Measurements from ENCODE around the gene FBXL17.

Gene FBXL17

DNA sequence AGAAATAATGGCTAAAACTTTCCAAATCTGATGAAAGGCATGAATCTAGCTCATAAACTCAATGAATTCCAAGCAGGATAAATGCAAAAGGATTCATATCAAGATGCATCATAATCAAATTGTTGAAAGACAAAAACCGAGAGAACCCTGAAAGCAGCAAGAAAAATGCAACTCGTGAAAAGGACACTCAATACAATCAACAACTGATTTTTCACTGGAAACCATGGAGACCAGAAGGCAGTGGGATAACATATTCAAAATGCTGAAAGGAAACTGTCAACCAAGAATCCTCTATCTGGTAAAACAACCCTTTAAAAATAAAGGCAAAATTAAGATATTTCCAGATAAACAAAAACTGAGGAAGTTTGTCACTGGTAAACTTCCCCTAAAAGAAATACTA is 9.5 kb downstream of the FBXL17 start:
- no peak for DNase-seq

GRCh38 chr5:108371263-108371662 is 10.6 kb downstream of the FBXL17 start:
- DNase-seq: no peak

- no peak for DNase-seq
Measured at GRCh38 chr5:108369167-108369566, 12.7 kb downstream of the FBXL17 start.

- DNase-seq: no peak
Measured at GRCh38 chr5:108367679-108368334, 14.1 kb downstream of the FBXL17 start.

DNA sequence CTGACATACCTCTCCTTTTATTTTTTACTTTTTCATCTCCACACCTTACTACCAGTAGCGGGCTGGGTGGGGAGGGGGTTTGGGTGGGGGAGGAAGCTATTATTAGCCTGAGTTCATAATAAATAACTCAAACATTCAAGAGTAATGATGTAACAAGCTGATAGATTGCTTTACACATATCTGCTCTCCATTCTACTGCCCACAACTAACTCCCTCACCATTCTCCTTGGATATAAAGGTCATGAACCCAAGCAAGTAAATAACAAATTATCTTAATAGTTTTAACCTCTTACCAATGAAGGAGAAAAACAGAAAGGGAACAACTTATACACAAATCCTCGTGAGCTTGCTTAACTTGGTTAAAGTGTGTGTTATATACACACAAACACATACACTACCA is 15.4 kb downstream of the FBXL17 start:
- DNase-seq: no peak

DNA sequence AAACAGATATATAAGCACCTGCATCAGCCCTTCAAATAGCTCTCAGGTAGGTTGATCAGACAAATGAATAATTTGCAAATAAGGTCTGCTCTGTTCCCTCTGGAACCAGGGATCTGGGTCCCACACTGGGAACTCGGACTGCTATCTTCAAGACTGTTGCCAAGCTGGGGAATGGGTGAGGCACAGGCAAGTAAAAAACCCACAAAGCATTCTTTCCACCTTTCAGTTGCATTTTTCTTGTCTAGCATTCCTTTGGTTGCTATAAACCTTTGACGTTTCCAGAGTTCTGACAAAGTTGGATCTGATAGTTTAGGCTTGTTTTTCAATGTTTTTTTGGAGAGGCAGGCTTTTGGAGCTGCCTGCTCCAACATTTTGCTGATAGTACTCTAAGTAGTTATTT is 20.1 kb downstream of the FBXL17 start:
- DNase-seq: no peak

- no peak for DNase-seq
Measured at GRCh38 chr5:108361239-108361638, 20.7 kb downstream of the FBXL17 start.

GRCh38 chr5:108360280-108360679 is 21.6 kb downstream of the FBXL17 start:
- no peak for DNase-seq

- no peak for DNase-seq
Measured at GRCh38 chr5:108356286-108356685, 25.6 kb downstream of the FBXL17 start.

- no peak for DNase-seq
Measured at GRCh38 chr5:108353087-108353486, 28.8 kb downstream of the FBXL17 start.

GRCh38 chr5:108345541-108346171 is 36.2 kb downstream of the FBXL17 start:
- DNase-seq: peak; percentile 45 to 79 (median 77)

DNA sequence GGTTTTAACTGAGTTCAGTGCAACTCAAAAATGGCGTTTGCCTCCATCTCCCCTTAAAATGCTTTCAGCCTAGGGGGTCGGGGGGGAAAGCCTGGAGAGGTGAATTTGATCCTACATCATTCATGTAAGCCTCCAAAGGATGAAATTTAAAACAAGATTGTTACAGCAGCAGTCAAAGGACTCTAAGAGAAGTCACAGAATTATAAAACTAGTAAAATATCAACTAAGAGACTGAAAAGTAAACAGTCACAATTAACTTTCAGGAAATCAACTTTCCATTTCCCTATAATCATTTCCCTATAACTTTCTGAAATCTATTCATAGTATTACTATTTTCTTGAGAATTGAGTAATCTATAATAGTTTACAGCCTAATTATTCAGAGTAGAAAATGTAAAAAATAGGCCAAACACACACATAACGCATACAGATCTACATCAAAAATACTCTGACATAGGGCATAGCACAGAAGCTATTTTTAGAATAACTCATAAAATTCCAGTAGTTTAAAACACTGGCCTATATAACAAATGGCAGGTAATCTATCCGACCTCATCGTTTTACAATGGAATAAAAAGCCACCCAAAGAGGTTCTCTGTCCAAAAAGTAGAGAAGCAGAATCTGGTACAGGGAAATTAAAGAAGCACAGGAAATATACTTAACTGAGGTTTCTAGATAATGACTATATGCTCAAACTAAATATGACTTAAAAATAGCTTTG is 37.6 kb downstream of the FBXL17 start:
- DNase-seq: no peak

DNA sequence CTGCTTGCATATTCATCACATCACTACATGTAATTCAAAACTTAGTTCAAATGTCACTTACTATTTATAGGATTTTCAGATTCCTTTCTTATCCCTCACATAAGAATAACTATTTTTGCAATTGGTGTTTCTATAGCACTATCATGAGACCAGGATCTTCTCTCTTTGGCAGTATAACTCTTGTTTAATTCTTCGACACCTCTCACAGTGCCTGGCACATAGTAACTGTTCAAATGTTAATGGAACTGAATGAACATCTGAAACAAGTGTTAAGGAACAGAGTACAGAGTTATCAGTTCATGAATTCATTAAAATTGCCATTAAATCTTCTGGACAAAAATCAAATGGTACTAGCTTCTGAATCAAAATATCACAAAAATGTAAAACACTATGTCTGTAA is 40.0 kb downstream of the FBXL17 start:
- no peak for DNase-seq

DNA sequence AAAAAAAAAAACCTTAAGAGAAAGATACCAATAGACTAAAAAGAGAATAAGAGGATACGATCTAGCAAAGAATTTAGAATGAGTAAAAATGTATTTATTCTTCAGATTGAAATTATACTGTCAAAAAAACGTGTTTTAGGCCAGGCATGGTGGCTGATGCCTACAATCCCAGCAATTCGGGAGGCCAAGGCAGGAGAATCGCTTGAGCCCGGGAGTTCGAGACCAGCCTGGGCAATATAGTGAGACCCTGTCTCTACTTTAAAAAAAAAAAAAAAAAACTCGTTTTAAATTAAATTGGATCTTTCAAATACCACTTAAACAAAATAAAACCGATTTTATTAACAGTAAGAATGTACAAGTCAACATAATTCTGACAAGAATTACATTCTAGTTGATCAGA is 41.8 kb downstream of the FBXL17 start:
- no peak for DNase-seq

GRCh38 chr5:108339220-108339619 is 42.7 kb downstream of the FBXL17 start:
- no peak for DNase-seq

DNA sequence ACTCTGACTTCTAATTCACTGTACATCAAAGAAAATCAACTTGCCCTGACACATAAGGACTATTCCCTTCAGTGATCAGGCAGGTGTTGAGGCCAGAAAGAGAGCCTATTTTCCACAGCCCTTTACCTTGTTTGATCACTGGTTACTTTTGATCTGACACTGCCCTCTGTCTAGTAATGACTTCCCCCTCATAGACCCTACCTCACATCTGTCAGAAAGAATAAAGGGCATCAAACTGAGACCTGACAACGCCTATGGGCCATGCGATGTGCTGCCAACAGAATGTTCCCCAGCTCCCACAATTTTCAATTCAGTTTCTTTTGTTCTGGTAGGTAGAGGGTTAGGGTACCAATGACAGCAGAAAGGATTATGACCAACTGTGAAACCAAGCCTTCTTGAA is 47.7 kb downstream of the FBXL17 start:
- DNase-seq: no peak

- no peak for DNase-seq
Measured at GRCh38 chr5:108326982-108327381, 54.9 kb downstream of the FBXL17 start.

DNA sequence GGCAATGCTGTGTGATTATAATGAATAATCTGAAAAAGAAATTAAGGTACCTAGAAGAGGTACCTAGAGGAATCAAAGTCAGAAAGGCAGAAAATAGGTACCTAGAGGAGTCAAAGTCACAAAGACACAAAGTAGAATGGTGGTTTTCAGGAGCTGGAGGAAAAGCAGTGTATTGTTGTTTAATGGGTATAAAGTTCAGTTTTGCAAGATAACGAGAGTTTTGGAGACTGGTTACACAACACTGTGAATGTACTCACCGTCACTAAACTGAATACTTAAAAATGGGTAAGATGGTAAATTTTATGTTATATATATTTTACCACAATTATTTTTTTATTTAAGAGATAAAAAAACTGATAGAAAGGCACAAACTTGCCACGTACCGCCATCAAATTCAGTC is 57.0 kb downstream of the FBXL17 start:
- no peak for DNase-seq

- DNase-seq: no peak
Measured at GRCh38 chr5:108321341-108321740, 60.6 kb downstream of the FBXL17 start.

DNA sequence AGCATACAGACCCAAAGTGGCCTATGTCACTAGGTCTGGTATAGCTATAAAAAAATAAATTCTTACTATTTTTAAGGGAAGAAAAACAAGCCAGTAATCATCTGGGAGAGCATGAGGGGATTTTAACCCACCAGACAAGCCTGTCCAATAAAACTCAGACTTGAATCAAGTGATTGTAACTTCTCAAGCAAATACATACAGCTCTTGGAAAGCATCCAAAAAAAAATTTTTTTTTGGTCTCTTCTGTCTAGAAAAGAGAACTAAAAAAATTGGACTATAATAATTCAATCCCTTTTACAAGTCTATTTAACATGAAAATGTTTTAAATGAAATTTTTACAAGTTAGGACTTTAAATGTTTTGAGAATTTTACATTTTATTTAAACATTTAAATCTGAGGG is 61.7 kb downstream of the FBXL17 start:
- no peak for DNase-seq

GRCh38 chr5:108315829-108316228 is 66.1 kb downstream of the FBXL17 start:
- no peak for DNase-seq

DNA sequence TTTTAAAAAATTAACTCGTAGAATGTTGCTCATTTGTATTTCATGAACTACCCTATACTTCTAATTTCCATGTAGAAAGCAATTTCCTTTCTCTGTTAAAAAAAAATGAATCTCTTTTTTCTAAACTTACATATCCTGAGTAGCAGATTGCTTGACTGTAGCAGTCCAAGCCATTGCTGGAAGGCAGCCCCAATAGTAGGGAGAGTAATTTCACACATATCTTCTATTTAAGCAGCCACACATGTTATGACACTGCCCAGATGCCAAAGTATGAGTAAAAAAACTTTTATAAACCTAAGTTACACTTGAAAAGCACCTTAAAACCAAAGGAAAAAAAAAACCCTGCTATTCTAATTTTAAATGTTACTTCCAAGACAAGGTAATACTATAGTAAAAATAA is 69.6 kb downstream of the FBXL17 start:
- no peak for DNase-seq

DNA sequence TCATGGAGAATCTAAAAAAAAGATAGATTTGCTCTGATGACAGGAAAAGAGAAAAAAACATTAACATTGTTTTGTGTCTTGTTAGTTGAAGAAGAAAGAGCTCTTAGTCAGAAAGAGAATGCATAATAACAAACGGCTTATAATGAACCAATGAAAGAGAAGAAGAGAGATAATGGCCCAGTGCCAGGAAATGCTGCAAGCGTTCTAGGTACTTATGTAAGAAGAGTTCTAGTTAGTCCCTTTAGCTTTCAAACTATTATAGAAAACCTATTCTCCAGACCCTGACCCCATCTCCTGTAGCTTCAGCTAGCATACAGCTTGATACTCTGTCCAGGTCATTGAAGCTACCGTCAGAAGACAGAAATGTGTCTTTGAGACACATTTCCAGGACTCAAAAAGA is 70.2 kb downstream of the FBXL17 start:
- no peak for DNase-seq

DNA sequence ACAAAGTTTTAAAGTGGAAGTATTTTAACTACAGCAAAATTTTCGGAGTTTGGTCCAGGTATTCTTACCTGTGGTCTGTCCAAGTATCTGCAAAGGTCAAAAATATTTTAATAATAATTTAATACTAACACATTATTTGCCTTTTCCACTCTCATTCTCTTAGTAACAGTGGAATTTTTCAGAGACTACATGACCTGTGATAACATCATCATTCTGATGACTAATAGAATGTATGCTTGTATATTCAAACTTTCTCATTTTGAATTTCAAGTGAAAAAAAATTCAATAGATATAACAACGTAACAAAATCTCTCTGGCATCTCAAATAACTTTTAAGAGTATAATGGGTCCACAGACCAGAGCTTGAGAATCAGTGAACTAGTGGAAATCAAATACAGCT is 78.3 kb downstream of the FBXL17 start:
- peak; percentile 17 to 40 (median 34) for DNase-seq

Measured in suppressor macrophage treated with lipopolysaccharide for 1 hour (primary cell).